Measurements from ENCODE around the gene MAP4K3.

Gene MAP4K3

DNA sequence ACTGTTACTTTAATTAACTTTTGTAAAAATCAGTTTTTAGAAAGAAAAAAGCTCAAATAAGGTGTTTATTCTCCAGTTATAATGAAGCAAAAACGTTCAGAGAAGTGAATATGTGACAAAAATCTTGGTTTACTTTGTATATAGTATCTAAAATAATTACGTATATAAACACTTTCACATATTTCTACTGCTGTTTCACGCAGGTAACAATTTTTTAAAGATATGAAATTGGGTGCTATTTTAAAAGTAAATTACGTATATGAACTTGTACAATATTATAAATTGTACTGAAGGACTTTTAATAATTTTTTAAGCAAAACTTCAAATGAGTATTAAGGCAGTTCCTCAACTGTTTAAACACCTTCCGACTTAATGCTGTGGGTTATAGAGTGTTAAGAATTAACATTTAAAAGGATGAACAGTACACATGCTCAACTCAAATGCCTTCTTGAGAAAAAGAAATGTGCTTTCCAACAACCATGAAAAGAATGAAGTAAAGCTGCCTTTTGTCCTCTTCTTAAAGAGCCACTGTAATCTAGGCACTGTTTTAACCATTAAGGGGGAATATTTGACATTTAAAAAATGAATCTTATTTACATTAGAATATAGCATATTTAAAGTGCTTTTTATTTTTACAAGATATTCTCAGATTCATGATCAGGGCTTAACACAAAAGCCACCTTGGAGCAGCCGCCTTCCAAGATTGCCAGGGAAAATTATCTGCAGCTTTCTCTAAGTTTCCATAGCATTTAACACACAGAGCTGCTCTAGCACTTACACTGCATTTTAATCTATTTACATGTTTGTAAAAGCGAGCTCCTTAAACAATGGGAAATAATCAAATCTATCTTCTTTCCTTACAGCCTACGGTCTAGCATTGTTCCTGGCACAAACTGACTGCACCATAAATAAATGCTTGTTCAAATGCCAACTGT is 136.8 kb downstream of the MAP4K3 start:
- Histone ChIP-seq H3K4me1 (ENCODE audit: control insufficient read depth, low read depth, low read length) (no peaks in the 10 kb centered on the region), H3K23ac (ENCODE audit: low read length) (no peak overlapping the region), H3K79me2 (ENCODE audit: control insufficient read depth, insufficient read depth, low read length) (no peaks in the 10 kb centered on the region), H3K9ac (ENCODE audit: low read length) (no peak overlapping the region), H3K79me1 (ENCODE audit: low read length) (no peaks in the 10 kb centered on the region), H2BK5ac (ENCODE audit: low read length) (no peak overlapping the region), H4K8ac (ENCODE audit: low read depth, low read length) (no peak overlapping the region), H3K36me3 (ENCODE audit: control insufficient read depth, insufficient read depth, low read length) (no peaks in the 10 kb centered on the region), H4K5ac (ENCODE audit: low read length) (no peak overlapping the region), H3K56ac (ENCODE audit: low read length) (no peak overlapping the region), H3K27ac (ENCODE audit: low read depth, low read length) (no peak overlapping the region), H3K4me2 (ENCODE audit: low read length) (no peak overlapping the region), H2AK5ac (ENCODE audit: low read length) (no peak overlapping the region), H3K4ac (ENCODE audit: low read depth, low read length) (no peak overlapping the region), H2BK120ac (ENCODE audit: low read depth, low read length) (no peak overlapping the region), H3K18ac (ENCODE audit: low read length) (no peak overlapping the region), H3K4me3 (ENCODE audit: low read length) (no peak overlapping the region), H3K27me3 (ENCODE audit: insufficient read depth, low read length, poor library complexity) (no peaks in the 10 kb centered on the region), H2BK15ac (replicated peaks; ENCODE audit: low read depth) (no peak overlapping the region)
- DNase-seq, result peak; percentile 46
- WGBS (ENCODE audit: extremely low coverage, insufficient coverage, low lambda C conversion rate), result 100% methylated on average over 2 of the region's 8 CpGs

- Histone ChIP-seq H3K79me1 (ENCODE audit: low read length) (no peaks in the 10 kb centered on the region), H3K36me3 (ENCODE audit: control insufficient read depth, insufficient read depth, low read length) (no peaks in the 10 kb centered on the region)
- no CpG with 5 or more reads among the region's 6 CpGs for WGBS (ENCODE audit: extremely low coverage, insufficient coverage, low lambda C conversion rate)
Measured at GRCh38 chr2:39290433-39290832, 146.7 kb downstream of the MAP4K3 start.

GRCh38 chr2:39289609-39290008 is 147.5 kb downstream of the MAP4K3 start:
- DNase-seq, result no peak
- H3K27me3 ChIP-seq (ENCODE audit: insufficient read depth, low read length, poor library complexity), result no peaks in the 10 kb centered on the region
- H3K27ac ChIP-seq (ENCODE audit: low read depth, low read length), result no peak overlapping the region
- no peak overlapping the region for H3K9ac ChIP-seq (ENCODE audit: low read length)
- H2BK15ac ChIP-seq (replicated peaks; ENCODE audit: low read depth), result no peak overlapping the region
- H3K4ac ChIP-seq (ENCODE audit: low read depth, low read length), result no peak overlapping the region
- no peak overlapping the region for H3K4me3 ChIP-seq (ENCODE audit: low read length)
- H3K4me1 ChIP-seq (ENCODE audit: control insufficient read depth, low read depth, low read length), result no peaks in the 10 kb centered on the region
- H3K4me2 ChIP-seq (ENCODE audit: low read length), result no peak overlapping the region
- no peak overlapping the region for H2AK5ac ChIP-seq (ENCODE audit: low read length)
- no peaks in the 10 kb centered on the region for H3K79me1 ChIP-seq (ENCODE audit: low read length)
- H4K5ac ChIP-seq (ENCODE audit: low read length), result no peak overlapping the region
- no peak overlapping the region for H2BK5ac ChIP-seq (ENCODE audit: low read length)
- H3K56ac ChIP-seq (ENCODE audit: low read length), result no peak overlapping the region
- H3K79me2 ChIP-seq (ENCODE audit: control insufficient read depth, insufficient read depth, low read length), result no peaks in the 10 kb centered on the region
- no peak overlapping the region for H2BK120ac ChIP-seq (ENCODE audit: low read depth, low read length)
- H3K18ac ChIP-seq (ENCODE audit: low read length), result no peak overlapping the region
- H3K23ac ChIP-seq (ENCODE audit: low read length), result no peak overlapping the region
- no peak overlapping the region for H4K8ac ChIP-seq (ENCODE audit: low read depth, low read length)
- H3K36me3 ChIP-seq (ENCODE audit: control insufficient read depth, insufficient read depth, low read length), result no peaks in the 10 kb centered on the region

More at GRCh38 chr2:39290433-39290832, 146.7 kb downstream of the MAP4K3 start:
- Histone ChIP-seq H3K27me3 (ENCODE audit: insufficient read depth, low read length, poor library complexity) (no peaks in the 10 kb centered on the region), H4K5ac (ENCODE audit: low read length) (no peak overlapping the region), H3K4me3 (ENCODE audit: low read length) (no peak overlapping the region), H3K9ac (ENCODE audit: low read length) (no peak overlapping the region), H2BK15ac (replicated peaks; ENCODE audit: low read depth) (no peak overlapping the region), H3K18ac (ENCODE audit: low read length) (no peak overlapping the region), H2BK120ac (ENCODE audit: low read depth, low read length) (no peak overlapping the region), H3K4me1 (ENCODE audit: control insufficient read depth, low read depth, low read length) (no peaks in the 10 kb centered on the region), H3K56ac (ENCODE audit: low read length) (no peak overlapping the region), H2AK5ac (ENCODE audit: low read length) (no peak overlapping the region), H3K23ac (ENCODE audit: low read length) (no peak overlapping the region), H2BK5ac (ENCODE audit: low read length) (no peak overlapping the region), H3K4ac (ENCODE audit: low read depth, low read length) (no peak overlapping the region), H3K27ac (ENCODE audit: low read depth, low read length) (no peak overlapping the region), H4K8ac (ENCODE audit: low read depth, low read length) (no peak overlapping the region), H3K4me2 (ENCODE audit: low read length) (no peak overlapping the region), H3K79me2 (ENCODE audit: control insufficient read depth, insufficient read depth, low read length) (no peaks in the 10 kb centered on the region)
- DNase-seq, result no peak

- Histone ChIP-seq H3K4ac (ENCODE audit: low read depth, low read length) (no peak overlapping the region), H2BK120ac (ENCODE audit: low read depth, low read length) (no peak overlapping the region), H3K36me3 (ENCODE audit: control insufficient read depth, insufficient read depth, low read length) (no peaks in the 10 kb centered on the region), H4K5ac (ENCODE audit: low read length) (no peak overlapping the region), H3K23ac (ENCODE audit: low read length) (no peak overlapping the region), H2BK15ac (replicated peaks; ENCODE audit: low read depth) (no peak overlapping the region), H2AK5ac (ENCODE audit: low read length) (no peak overlapping the region), H2BK5ac (ENCODE audit: low read length) (no peak overlapping the region), H3K79me1 (ENCODE audit: low read length) (no peaks in the 10 kb centered on the region), H3K18ac (ENCODE audit: low read length) (no peak overlapping the region), H3K79me2 (ENCODE audit: control insufficient read depth, insufficient read depth, low read length) (no peaks in the 10 kb centered on the region), H4K8ac (ENCODE audit: low read depth, low read length) (no peak overlapping the region), H3K27me3 (ENCODE audit: insufficient read depth, low read length, poor library complexity) (no peaks in the 10 kb centered on the region), H3K4me3 (ENCODE audit: low read length) (no peak overlapping the region), H3K56ac (ENCODE audit: low read length) (no peak overlapping the region), H3K27ac (ENCODE audit: low read depth, low read length) (no peak overlapping the region), H3K9ac (ENCODE audit: low read length) (no peak overlapping the region), H3K4me2 (ENCODE audit: low read length) (no peak overlapping the region), H3K4me1 (ENCODE audit: control insufficient read depth, low read depth, low read length) (no peaks in the 10 kb centered on the region)
- WGBS (ENCODE audit: extremely low coverage, insufficient coverage, low lambda C conversion rate), result no CpG with 5 or more reads among the region's 1 CpG
- peak; percentile 36 for DNase-seq
Measured at GRCh38 chr2:39283561-39283960, 153.5 kb downstream of the MAP4K3 start.

DNA sequence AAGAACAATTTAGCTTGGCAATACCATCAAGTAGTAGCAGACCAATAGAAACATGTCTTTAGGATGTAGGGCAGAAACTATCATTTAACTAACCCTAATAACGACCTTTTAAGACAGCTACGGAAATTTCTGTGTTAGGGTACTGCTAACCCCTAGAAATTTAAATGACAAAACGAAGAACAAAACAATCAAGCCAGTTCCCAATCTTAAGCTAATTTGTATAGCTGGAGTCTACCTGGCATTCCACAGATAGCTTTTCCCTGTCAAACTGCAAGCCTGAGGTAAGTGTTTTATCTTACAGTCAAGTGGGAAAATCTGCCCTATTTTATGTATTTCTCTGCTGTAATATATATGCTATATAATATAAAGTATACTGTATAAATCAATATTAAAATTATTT is 155.7 kb downstream of the MAP4K3 start:
- no peak overlapping the region for H3K18ac ChIP-seq (ENCODE audit: low read length)
- no peak overlapping the region for H2BK120ac ChIP-seq (ENCODE audit: low read depth, low read length)
- H2BK15ac ChIP-seq (replicated peaks; ENCODE audit: low read depth), result no peak overlapping the region
- no CpG with 5 or more reads among the region's 3 CpGs for WGBS (ENCODE audit: extremely low coverage, insufficient coverage, low lambda C conversion rate)
- H4K5ac ChIP-seq (ENCODE audit: low read length), result no peak overlapping the region
- no peak overlapping the region for H3K23ac ChIP-seq (ENCODE audit: low read length)
- H3K27ac ChIP-seq (ENCODE audit: low read depth, low read length), result no peak overlapping the region
- H3K4me3 ChIP-seq (ENCODE audit: low read length), result no peak overlapping the region
- H3K9ac ChIP-seq (ENCODE audit: low read length), result no peak overlapping the region
- H3K4me1 ChIP-seq (ENCODE audit: control insufficient read depth, low read depth, low read length), result no peaks in the 10 kb centered on the region
- no peak overlapping the region for H2BK5ac ChIP-seq (ENCODE audit: low read length)
- H3K79me1 ChIP-seq (ENCODE audit: low read length), result no peaks in the 10 kb centered on the region
- DNase-seq, result peak; percentile 14
- no peak overlapping the region for H3K4me2 ChIP-seq (ENCODE audit: low read length)
- H3K27me3 ChIP-seq (ENCODE audit: insufficient read depth, low read length, poor library complexity), result no peaks in the 10 kb centered on the region
- H3K4ac ChIP-seq (ENCODE audit: low read depth, low read length), result no peak overlapping the region
- H4K8ac ChIP-seq (ENCODE audit: low read depth, low read length), result no peak overlapping the region
- H2AK5ac ChIP-seq (ENCODE audit: low read length), result no peak overlapping the region
- no peaks in the 10 kb centered on the region for H3K36me3 ChIP-seq (ENCODE audit: control insufficient read depth, insufficient read depth, low read length)
- no peaks in the 10 kb centered on the region for H3K79me2 ChIP-seq (ENCODE audit: control insufficient read depth, insufficient read depth, low read length)
- no peak overlapping the region for H3K56ac ChIP-seq (ENCODE audit: low read length)

GRCh38 chr2:39275016-39275415 is 162.1 kb downstream of the MAP4K3 start:
- no CpG with 5 or more reads among the region's 1 CpG for WGBS (ENCODE audit: extremely low coverage, insufficient coverage, low lambda C conversion rate)

More at GRCh38 chr2:39275016-39275415, 162.1 kb downstream of the MAP4K3 start:
- no peak overlapping the region for H3K4me2 ChIP-seq (ENCODE audit: low read length)
- H2AK5ac ChIP-seq (ENCODE audit: low read length), result no peak overlapping the region
- H3K4ac ChIP-seq (ENCODE audit: low read depth, low read length), result no peak overlapping the region
- H3K9ac ChIP-seq (ENCODE audit: low read length), result no peak overlapping the region
- H3K79me2 ChIP-seq (ENCODE audit: control insufficient read depth, insufficient read depth, low read length), result no peaks in the 10 kb centered on the region
- H3K23ac ChIP-seq (ENCODE audit: low read length), result no peak overlapping the region
- no peaks in the 10 kb centered on the region for H3K36me3 ChIP-seq (ENCODE audit: control insufficient read depth, insufficient read depth, low read length)
- no peak overlapping the region for H3K18ac ChIP-seq (ENCODE audit: low read length)
- H4K5ac ChIP-seq (ENCODE audit: low read length), result no peak overlapping the region
- H2BK120ac ChIP-seq (ENCODE audit: low read depth, low read length), result no peak overlapping the region
- no peaks in the 10 kb centered on the region for H3K4me1 ChIP-seq (ENCODE audit: control insufficient read depth, low read depth, low read length)
- no peaks in the 10 kb centered on the region for H3K79me1 ChIP-seq (ENCODE audit: low read length)
- H3K4me3 ChIP-seq (ENCODE audit: low read length), result no peak overlapping the region
- no peak overlapping the region for H2BK15ac ChIP-seq (replicated peaks; ENCODE audit: low read depth)
- no peaks in the 10 kb centered on the region for H3K27me3 ChIP-seq (ENCODE audit: insufficient read depth, low read length, poor library complexity)
- H4K8ac ChIP-seq (ENCODE audit: low read depth, low read length), result no peak overlapping the region
- no peak for DNase-seq
- H3K27ac ChIP-seq (ENCODE audit: low read depth, low read length), result no peak overlapping the region
- H2BK5ac ChIP-seq (ENCODE audit: low read length), result no peak overlapping the region
- no peak overlapping the region for H3K56ac ChIP-seq (ENCODE audit: low read length)
